Stimulated activated CD8-positive, alpha-beta memory T cell treated with anti-CD3 and anti-CD28 coated beads, Interleukin-15, amount 100 ng/mL, for 24 hours (primary cell): Measurements from ENCODE around the gene SMG6.
A peak's percentile ranks its signal among the peaks of the same experiment; 100 is the strongest.
"Not testable (repeated sequence)": the region's sequence is repeated elsewhere in the genome, so short reads cannot be mapped to it uniquely, and the experiment has no call there.

Experiments
- DNase-seq: peaks from one replicate; pipeline ENCODE4 v3.0.0-alpha.2; 2020; ENCODE audit warnings: low read depth

The SMG6 gene

DNA sequence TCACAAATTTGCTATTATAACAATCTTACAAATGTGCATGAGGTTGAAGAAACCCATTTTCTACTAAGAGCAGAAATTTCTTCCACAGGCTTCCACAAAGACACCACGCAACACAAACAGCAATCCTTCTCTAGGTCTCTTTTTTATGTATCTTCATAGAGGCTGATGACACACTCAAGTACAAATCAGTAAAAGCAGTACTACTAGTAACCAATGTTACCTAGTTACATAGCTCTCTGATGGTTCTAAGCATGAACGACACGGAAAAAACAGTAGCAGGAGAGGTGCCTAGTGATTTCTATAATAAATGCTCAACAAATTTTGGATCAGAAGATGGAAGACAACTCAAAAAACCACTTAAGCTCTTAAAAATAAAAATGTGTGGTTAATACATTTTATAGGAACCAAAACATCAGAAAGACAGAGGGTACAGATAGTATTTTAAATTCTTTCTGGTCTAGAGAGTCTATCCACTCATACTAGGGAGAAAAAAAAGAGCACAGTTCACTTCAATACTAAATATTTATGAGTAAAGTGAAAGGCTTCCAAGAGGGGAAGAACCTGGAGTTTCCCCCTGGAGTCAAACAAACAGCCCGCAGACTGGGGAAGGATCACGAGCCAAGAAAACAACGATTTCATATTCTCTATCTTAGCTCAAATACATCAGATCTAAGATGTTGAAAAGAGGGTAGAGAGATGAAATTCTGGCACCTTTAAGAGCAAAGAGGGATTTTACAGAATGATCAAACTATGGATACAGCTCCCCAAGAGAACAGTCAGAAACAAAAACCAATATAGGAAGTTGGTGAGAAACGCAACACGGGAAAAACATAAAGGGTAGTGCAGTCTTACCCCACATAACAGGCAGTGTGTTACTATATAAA, 40.2 kb downstream of the SMG6 start:
- no peak for DNase-seq

DNA sequence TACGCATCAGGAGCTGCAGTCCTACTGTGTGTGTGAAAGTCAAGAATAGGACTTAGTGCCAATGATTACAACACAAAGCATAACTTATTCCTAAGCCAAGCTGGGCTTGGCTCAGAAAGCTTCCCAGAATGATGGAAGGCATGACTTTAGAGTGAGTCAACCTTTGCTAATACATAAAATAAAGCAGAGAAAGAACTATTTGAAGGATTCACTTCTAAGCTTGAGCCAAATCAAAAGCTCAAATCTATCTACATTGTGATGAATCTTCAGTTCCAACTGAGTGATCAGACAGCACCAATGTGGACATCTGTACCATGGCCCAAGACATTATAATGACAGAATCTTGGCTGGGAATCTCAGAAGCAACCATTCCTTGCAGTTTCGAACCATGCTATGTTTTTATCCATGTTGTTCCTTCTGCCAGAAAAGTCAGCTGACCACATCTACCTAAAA, 41.4 kb downstream of the SMG6 start:
- DNase-seq: no peak

DNA sequence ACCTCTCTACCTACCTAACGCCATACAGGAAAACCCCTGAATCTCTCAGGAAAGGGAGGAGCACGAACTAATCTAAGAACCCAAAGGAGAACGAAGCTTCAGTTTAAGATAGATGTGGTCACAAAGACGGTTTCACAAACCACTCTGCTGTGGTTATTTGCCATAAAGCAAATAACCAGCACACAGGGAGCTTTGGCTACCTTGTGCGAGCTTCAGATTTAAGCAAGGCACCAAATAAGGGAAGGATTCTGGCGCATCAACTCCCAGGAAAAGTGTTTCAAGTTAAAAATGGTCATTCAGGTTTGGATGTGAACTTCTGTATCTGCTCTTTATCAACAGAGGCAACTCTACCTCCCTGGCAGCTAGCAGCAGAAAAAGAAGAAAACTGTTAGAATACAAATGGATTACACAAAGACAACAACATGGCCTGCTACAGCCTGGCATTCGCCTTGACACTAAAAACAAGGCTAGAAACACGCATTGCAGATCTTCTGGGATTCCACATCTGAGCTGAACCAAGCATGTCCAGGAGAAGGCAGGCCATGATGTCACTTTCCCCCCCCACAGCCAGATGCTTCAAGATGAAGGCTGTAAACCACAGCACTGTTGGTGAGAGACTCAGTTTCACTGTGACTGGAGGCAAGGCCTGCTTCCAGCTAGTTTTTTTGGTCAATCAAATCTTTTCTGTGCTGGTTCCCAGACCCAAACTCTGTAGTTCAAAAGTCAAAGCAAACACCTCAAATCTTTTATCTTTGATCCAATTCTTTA, 43.6 kb downstream of the SMG6 start:
- DNase-seq: no peak

DNA sequence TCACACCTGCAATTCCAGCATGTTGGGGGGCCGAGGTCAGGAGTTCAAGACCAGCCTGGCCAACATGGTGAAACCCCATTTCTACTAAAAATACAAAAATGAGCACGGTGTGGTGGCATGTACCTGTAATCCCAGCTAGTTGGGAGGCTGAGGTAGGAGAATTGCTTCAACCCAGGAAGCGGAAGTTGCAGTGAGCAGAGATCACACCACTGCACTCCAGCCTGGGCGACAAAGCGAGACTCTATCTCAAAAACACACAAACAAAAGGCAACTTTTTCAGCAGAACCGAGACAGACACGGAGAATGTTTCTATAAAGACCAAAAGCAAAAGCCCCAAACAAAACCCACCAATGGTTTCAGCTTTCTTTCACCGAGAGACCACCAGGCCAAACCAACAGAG, 44.8 kb downstream of the SMG6 start:
- not testable (repeated sequence) for DNase-seq

DNA sequence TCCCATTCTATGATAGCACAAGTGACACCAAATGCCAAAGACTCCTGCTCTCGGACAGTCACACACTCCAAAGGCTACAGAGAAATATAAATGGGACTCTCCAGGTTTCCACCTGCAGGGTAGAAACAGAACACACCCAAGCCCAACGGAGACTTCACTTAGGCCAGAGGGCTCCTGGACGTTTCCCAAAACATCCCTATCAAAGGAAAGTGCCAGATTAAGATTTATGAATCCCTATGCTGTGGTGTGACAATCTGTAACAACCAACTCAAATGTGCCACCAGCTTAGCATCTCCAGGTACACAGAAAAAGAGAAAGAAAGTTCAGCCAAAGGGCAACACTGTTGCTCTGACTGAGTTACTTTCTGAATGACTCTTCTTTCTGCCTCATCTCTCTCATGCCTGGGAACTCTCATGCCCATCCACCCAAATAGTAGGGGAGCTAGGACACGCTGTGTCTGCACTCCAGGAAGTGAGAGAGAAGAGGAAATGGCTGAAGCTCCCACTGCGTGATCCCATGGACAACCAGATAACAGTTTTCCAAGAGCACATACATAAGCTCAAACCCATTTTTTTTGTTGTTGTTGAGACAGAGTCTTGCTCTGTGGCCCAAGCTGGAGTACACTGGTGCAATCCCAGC, 49.7 kb downstream of the SMG6 start:
- no peak for DNase-seq

DNA sequence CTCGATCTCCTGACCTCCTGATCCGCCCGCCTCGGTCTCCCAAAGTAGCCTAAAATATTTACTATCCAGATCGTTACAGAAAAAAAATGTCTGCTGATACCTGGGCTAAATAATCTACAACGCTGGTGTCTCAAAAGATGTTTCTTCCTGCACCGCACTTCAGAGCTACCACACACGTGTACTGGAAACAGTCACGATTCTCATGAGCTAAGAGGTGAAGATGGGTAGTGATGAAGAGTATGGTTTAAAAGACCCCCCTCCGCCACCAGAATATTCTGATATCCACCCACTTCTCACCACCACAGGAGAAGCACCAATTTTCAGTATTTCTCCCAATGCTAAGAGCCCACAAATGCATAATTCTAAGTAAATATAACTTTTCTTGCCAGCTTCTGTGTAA, 50.2 kb downstream of the SMG6 start:
- DNase-seq: no peak

DNA sequence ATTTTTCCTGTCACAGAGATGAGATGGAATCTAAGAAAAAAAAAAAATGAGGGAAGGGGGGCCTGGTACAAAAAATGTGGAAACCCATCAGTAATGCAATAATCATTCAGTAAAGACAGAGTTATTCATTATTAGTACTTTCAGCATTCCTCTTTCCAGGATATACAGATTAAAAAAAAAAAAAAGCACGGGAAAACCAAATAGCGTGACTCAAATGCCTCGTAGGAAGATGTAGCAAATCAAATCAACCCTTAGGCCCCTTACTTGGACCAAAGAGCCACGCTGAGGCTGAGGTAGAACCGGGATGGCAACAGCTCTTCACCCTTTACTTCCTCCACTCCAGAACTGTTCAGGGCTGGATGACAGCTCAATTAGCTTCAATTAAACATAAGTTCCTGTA, 52.5 kb downstream of the SMG6 start:
- no peak for DNase-seq

DNA sequence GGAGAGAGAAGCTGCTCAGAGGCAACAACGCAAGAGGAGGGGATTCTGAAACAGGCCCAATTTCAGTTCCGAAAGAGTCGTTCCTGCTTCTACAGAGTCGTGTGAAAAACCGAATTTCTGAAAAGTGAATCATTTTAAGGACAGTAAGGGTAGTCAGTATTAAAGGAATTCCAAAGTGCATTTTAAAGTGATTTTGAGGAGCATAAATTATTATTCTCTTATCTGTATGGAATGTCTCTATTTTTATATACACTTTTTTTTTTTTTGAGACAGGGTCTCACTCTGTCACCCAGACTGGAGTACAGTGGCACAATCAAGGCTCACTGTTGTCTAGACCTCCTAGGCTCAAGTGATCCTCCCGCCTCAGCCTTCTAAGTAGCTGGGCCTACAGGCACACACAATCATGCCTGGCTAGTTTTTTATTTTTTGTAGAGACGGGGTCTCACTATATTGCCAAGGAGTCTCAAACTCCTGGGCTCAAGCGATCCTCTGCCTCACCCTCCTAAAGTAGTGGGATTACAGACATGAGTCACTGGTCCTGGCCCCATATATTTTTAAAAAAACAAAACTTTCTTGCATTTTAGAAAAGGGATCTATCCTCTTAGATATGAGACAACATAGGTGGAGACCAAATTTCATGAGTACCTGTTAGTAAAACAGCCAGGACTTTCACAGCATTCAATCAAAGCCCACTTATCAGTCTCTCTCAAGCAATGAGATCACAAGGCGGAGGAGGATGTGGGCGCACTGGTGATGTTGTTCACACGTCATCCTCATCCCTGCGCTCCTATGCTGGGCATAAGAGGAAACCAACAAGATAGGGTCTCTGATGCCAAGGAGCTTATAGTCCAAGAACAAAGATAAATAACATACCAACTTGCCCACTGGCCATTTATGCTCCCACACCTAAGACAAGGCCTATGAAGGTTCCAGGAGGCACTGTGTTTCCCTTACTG, 53.2 kb downstream of the SMG6 start:
- no peak for DNase-seq

DNA sequence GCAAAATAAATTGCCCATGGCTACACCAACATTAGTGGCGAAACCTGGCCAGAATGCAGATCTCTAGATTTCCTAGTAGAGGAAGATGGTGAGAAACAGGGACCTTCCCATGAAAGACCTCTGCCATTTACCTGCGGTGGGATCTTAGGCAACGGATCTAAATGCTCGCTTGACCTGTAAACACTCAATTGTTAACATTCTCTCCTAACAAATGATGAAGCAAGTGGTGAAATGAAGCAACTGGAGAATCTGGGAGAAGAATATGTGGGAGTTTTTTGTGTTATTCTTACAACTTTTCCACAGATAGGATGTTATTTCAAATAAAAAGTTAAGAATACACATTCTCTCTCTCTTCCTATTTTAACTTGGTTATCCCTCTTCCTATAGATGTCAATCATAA, 56.6 kb downstream of the SMG6 start:
- no peak for DNase-seq

DNA sequence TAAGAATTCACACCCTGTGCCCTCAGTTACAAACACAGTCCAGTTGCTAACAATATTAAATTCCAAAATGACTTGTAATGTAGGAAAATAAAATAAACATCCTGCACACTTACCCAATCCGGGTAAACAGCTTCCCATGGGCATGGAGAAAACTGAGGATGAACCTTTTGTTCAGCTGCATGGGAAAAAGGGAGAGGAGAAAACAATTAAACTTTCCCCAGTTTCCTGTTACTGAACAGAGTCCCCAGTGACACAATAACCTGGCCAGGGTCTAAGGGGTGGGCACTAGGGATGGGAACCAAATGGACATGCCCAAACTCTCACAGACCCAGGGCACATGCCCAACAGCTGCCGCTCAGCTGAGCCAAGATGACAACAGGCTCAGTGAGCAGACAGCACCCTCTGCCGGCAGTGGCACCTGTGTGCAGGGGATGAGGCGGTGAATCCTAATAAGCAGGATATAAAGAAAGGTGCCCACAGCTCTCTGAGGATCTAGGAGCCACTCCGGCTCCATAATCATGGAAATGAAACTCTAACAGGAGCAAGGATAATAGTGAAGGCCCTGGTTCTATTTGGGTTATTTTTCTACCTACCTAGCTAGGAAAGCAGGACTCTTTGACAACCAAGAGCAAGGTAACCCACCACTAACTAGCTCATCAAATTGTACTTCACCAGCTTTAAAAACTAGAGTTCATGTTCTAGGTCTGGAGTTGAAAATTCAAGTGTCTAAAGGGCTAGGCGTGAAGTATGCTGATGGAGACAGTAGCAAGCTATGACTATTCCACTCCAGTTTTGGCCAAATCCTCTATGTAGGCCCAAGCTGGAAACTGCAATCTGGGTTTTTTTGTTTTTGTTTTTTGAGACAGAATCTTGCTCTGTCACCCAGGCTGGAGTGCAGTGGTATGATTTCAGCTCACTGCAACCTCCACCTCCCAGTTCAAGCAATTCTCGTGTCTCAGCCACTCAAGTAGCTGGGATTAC, 58.8 kb downstream of the SMG6 start:
- peak; percentile 56 for DNase-seq

DNA sequence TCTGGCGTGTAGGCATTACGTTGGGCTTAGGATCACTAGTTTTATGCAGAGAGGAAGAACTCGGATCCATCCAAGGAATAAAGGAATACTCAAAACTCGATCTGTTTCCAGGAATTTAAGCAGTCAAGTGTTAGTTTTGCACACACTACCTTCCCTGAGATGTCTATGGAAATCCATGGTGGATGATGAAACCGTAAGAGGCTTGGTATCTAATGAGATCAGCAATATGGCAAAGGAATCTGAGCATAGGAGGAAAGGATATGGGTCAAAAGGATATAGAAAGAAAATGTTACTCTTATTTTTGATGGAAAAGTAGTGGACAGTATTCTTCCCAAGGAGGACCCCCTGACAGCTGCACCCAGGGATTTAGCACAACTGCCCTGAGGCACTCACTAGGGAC, 59.6 kb downstream of the SMG6 start:
- no peak for DNase-seq

DNA sequence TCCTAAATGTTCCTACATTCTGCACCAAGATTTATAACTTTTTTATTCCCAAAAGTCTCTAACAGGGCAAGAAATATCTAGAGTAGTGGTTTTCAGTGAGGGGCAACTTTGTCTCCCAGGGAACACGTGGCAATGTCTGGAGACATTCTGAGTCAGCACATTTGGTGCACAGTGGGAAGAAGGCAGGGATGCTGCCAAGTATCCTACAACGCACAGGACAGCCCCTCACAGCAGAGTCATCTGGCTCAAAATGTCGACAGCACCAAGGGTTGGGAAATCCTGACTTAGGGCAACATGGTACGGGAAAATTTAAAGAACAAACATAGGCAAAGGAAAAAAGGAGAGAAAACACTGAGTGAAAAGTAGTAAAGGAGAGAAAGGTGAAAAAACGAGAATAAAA, 61.8 kb downstream of the SMG6 start:
- no peak for DNase-seq

DNA sequence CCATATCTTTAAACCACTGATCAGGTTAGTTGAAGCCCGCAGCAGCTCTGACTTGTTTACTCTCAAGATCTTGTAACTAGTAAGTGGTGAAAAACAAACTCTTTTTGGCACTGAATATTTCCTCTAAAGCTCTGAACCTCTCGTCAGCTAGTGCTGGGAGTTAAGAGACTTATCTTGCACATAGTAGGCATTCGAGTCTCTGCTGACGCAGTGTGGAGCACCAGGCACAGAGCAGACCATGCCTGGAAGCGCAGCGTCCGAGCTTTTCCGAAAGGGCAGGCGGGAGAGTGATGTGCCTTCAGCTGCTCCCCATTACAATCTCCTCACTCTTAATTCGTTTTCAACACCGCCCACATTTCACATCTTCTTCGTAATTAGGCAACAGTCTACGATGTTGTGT, 63.0 kb downstream of the SMG6 start:
- no peak for DNase-seq

DNA sequence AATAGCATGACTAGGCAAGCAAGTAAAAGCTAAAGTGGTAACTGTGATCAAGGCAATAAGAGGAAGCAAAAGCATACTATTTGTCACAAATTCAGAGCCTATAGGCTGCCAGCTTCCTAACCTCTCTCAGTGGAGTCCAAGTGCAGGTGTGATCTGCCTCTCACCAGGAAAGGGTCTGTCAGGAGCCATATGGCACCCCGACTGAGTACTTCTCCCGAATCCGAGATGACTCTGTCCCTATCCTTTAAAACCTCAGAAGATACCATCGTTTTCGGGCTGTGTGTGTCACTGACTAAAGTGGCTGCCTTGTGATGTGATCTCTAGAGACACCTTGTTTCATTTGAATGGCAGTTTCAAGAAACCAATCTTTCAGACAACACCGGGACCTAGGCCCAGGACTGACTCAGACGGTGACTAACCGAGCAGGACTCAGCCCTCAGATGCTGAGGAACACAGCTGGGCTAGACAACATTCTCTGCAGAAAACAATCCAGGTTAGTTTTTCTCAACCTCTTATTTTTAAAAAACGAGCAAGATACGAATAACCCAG, 63.6 kb downstream of the SMG6 start:
- no peak for DNase-seq

DNA sequence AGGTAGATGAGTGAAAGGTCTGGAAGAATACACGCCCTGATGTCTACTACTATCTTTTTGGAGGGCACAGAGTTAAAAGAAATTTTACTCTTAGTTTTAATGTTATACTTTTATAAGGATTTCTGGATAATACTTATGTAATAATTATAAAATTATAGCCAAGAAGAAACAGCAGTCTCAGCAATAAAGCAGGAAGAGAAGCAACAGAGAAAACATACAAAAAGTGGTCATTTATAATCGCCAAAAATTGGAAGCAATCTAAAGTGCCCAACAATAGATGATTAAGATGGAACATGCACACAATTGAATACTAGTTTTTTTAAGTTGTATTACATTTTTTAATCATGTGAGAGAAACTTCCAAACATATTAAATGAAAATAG, 64.4 kb downstream of the SMG6 start:
- no peak for DNase-seq

DNA sequence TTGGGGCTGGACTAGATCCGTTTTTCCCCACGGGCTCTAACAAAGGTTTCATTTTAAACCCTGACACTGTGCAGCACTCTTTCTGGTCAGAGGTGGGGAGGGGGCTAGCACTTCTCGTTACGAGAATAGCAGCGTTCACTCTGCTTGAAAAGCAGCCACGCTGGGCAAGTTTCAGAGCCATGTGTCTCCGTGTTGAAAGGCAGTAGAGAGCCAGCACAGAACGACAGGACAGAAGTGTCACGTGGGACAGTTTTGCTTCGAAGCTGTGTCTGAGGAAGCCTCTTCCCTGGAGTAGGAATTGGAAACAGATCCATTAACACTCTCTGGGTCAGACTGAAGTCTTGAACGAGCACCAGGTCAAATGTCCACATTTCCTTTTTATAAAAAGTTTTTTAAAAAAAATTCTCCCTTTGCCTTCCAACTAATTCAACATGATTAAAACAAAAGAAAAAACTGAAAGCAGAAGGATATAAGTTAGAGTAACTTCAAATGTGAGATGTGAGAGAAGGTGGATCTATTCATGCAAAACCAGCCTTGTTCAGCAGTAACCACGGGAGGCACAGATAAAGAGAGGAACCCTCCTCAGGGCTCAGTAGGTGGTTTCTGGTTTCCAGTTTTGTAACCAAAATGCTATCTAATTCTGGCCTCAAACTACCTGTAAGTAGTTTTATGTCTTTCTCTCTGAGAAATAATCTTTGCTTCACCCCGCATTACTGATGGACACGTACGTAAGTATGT, 65.0 kb downstream of the SMG6 start:
- DNase-seq: no peak

DNA sequence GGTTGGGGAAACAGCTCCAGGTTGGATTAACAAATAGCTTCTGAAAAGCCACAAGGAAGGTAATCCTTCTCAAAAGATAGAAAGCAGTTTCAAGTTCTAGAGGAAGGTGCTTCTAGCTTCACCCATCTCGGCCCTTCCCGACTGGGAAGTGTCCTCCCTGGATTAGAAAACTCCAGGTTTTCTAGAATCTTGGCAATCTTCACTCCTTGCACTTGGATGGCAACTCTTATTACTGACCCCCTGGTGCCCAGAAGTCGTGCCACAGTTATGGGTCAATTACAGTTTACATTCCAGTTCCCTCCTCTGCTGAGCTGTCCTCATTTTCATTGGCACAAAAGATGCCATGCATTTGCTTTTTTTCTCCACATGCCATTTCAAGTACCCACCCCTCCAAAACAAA, 65.6 kb downstream of the SMG6 start:
- DNase-seq: no peak

DNA sequence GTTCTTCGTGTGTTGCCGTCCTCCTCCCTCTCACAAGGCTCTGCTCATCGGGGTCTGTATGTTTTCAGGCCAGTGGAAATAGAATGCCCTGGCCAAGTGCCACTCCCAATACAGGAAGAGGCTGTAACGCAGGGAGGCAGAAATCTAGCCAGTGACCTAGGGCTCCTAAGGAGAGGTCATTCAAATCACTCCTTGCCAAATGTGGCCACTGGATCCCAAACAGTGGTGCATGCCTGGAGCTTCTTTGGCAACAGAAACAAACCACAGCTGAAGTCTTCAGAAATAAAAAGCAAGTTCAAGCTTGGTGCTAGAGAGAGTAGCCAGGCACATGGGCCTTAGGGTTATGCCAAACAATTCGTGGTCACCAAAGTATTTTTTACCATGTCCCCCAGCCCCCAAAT, 66.1 kb downstream of the SMG6 start:
- no peak for DNase-seq

DNA sequence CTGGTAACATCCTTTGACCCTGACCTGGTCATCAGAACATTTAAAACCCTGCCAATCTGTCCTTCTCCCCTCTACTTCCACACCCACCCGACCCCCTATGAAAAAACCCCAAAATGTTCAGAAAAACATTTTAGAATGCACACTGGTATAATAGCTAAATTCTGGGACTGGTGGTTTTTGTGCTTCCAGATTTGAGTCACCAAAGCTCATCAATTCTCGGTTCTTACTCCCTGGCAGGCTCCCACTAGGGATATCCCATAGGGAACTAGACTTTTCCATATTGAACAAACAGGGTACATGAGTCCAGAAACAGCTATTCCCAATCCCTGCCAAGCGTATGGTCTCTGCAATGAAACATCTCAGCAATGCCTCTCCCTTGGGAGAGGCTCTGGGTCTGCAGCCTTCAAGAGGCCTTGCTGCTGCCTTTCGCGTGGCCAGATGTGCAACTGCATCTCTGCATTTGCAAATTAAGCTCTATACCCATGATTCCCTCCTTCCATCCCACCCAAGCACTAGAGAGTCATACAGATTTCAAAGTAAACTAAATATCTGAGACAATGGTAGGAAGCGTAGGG, 67.7 kb downstream of the SMG6 start:
- DNase-seq: no peak
